IMR-90 (cell line): ENCODE measurements around the gene ITGB2. TPM values are rescaled to one million over a fixed set of nuclear protein-coding genes. Genes with fewer than 3 reads are reported as not detected.

Experiments used
- ATAC-seq: fragments of 200-7000 bp; cut with Tn5 transposase; 2 replicates; pipeline ENCODE4 v1.9.1; 2020; ENCODE audit warnings: low read depth, mild to moderate bottlenecking, moderate library complexity
- BruUV-seq: library from RNA; stranded (reverse); fragments of 400-500 nt; replicated peaks from 2 replicates; lab custom pipeline; 2021; lab: Mats Ljungman, UMichigan
- CTCF ChIA-PET: fragments of 300-600 bp; formaldehyde crosslinking; extraction: SDS; loops from one replicate; lab custom pipeline; 2021; ENCODE audit warnings: antibody characterized with exemption; lab: Yijun Ruan, JAX
- POLR2A ChIA-PET: fragments of 300-600 bp; sonication (Branson Sonifier 250); formaldehyde crosslinking; loops from one replicate; lab custom pipeline; 2022; ENCODE audit warnings: antibody characterized with exemption; ENCODE audit not compliant: unreplicated experiment; lab: Charles Lee
- DNase-seq: peaks from one replicate; pipeline ENCODE4 v3.0.0; 2013
- H2AFZ ChIP-seq: replicated peaks from 2 replicates; pipeline ENCODE3; 2013; ENCODE audit warnings: low read length, mild to moderate bottlenecking; ENCODE audit not compliant: poor library complexity
- H2AK5ac ChIP-seq: 2 replicates; pipeline ENCODE4 v1.6.1; 2013; ENCODE audit warnings: low read depth, low read length, inconsistent platforms
- H2AK9ac ChIP-seq: replicated peaks from 2 replicates; pipeline ENCODE3; 2013; ENCODE audit warnings: mild to moderate bottlenecking, low read depth, low read length, moderate library complexity; ENCODE audit not compliant: poor library complexity
- H2BK120ac ChIP-seq: 2 replicates; pipeline ENCODE4 v1.6.1; 2013; ENCODE audit warnings: low read depth, low read length, inconsistent platforms
- H2BK15ac ChIP-seq: 3 replicates; pipeline ENCODE4 v1.6.1; 2013; ENCODE audit warnings: low read depth, low read length, inconsistent platforms
- H2BK20ac ChIP-seq: 2 replicates; pipeline ENCODE4 v1.6.1; 2013; ENCODE audit warnings: low read depth, mild to moderate bottlenecking, inconsistent platforms, low read length, moderate library complexity
- H2BK5ac ChIP-seq: 2 replicates; pipeline ENCODE4 v1.6.1; 2013; ENCODE audit warnings: mild to moderate bottlenecking, low read depth, low read length, inconsistent platforms; ENCODE audit not compliant: poor library complexity, severe bottlenecking
- H3K14ac ChIP-seq: replicated peaks from 2 replicates; pipeline ENCODE4 v1.6.1; 2013; ENCODE audit warnings: low read depth, low read length, inconsistent platforms
- H3K18ac ChIP-seq: 2 replicates; pipeline ENCODE4 v1.6.1; 2013; ENCODE audit warnings: low read depth, low read length, control low read depth
- H3K23ac ChIP-seq: 2 replicates; pipeline ENCODE4 v1.6.1; 2013; ENCODE audit warnings: low read depth, low read length, inconsistent platforms
- H3K27ac ChIP-seq: 2 replicates; pipeline ENCODE4 v1.5.1; 2013; ENCODE audit warnings: mild to moderate bottlenecking, control low read depth, low read length; ENCODE audit not compliant: insufficient read depth
- H3K27me3 ChIP-seq: 2 replicates; pipeline ENCODE4 v1.6.1; 2013; ENCODE audit warnings: low read length; ENCODE audit not compliant: control insufficient read depth, insufficient read depth
- H3K36me3 ChIP-seq: 2 replicates; pipeline ENCODE4 v1.6.1; 2013; ENCODE audit warnings: low read length, mixed read lengths; ENCODE audit not compliant: control insufficient read depth, insufficient read depth
- H3K4ac ChIP-seq: 2 replicates; pipeline ENCODE4 v1.6.1; 2013; ENCODE audit warnings: low read depth, low read length, inconsistent platforms
- H3K4me1 ChIP-seq: 2 replicates; pipeline ENCODE4 v1.6.1; 2013; ENCODE audit warnings: low read length, mixed read lengths; ENCODE audit not compliant: control insufficient read depth, insufficient read depth
- H3K4me2 ChIP-seq: 2 replicates; pipeline ENCODE4 v1.6.1; 2013; ENCODE audit warnings: low read depth, mild to moderate bottlenecking, control low read depth, low read length, moderate library complexity
- H3K4me3 ChIP-seq: 2 replicates; pipeline ENCODE4 v1.5.1; 2013; ENCODE audit warnings: low read depth, mild to moderate bottlenecking, control low read depth, low read length, moderate library complexity; ENCODE audit not compliant: insufficient read depth
- H3K56ac ChIP-seq: 2 replicates; pipeline ENCODE4 v1.6.1; 2013; ENCODE audit warnings: low read length, inconsistent platforms; ENCODE audit not compliant: insufficient read depth; ENCODE audit errors: extremely low read depth
- H3K79me1 ChIP-seq, 2 experiments: 2 replicates each; pipeline ENCODE4 v1.6.1; 2013; ENCODE audit warnings: low read length in 2 of 2, inconsistent platforms in 1 of 2, low read depth in 1 of 2
- H3K9ac ChIP-seq: 2 replicates; pipeline ENCODE4 v1.6.1; 2013; ENCODE audit warnings: low read depth, low read length, control low read depth
- H3K9me1 ChIP-seq: 2 replicates; pipeline ENCODE4 v1.6.1; 2013; ENCODE audit warnings: low read length, inconsistent platforms; ENCODE audit not compliant: insufficient read depth
- H3K9me3 ChIP-seq: 2 replicates; pipeline ENCODE4 v1.6.1; 2013; ENCODE audit warnings: low read length; ENCODE audit not compliant: control insufficient read depth, insufficient read depth
- H4K20me1 ChIP-seq: 2 replicates; pipeline ENCODE4 v1.6.1; 2013; ENCODE audit warnings: low read length, inconsistent platforms; ENCODE audit not compliant: insufficient read depth
- H4K5ac ChIP-seq: 2 replicates; pipeline ENCODE4 v1.6.1; 2013; ENCODE audit warnings: mild to moderate bottlenecking, low read depth, low read length, control low read depth
- H4K8ac ChIP-seq, 2 experiments: 2 replicates each; pipeline ENCODE4 v1.6.1; 2013; ENCODE audit warnings: low read depth in 2 of 2, low read length in 2 of 2, control low read depth in 1 of 2, inconsistent platforms in 1 of 2
- H4K91ac ChIP-seq: 2 replicates; pipeline ENCODE4 v1.6.1; 2013; ENCODE audit warnings: low read depth, low read length, inconsistent platforms; ENCODE audit not compliant: insufficient read depth
- BHLHE40 ChIP-seq: fragments of 150-350 bp; IDR thresholded peaks from 2 replicates; pipeline ENCODE4 v1.6.1; 2016; ENCODE audit warnings: mild to moderate bottlenecking, low read depth, low read length
- CEBPB ChIP-seq: IDR thresholded peaks from 2 replicates; pipeline ENCODE4 v1.6.1; 2012; ENCODE audit warnings: low read depth, low read length, improper control_type of control experiment
- CHD1 ChIP-seq: IDR thresholded peaks from 2 replicates; pipeline ENCODE4 v1.6.1; 2012; ENCODE audit warnings: low read depth, low read length, improper control_type of control experiment
- CTCF ChIP-seq: conservative IDR thresholded peaks from 2 replicates; pipeline ENCODE4 v1.5.1; 2012; ENCODE audit warnings: mild to moderate bottlenecking, low read depth, low read length, improper control_type of control experiment
- ELK1 ChIP-seq: fragments of 150-350 bp; IDR thresholded peaks from 2 replicates; pipeline ENCODE4 v1.6.1; 2016; ENCODE audit warnings: low read depth, mild to moderate bottlenecking, low read length, moderate library complexity, borderline replicate concordance
- FOS ChIP-seq: fragments of 150-350 bp; IDR thresholded peaks from 2 replicates; pipeline ENCODE4 v1.6.1; 2016; ENCODE audit warnings: low read depth, low read length
- MAFK ChIP-seq: IDR thresholded peaks from 2 replicates; pipeline ENCODE4 v1.6.1; 2012; ENCODE audit warnings: low read depth, low read length, improper control_type of control experiment
- MAZ ChIP-seq: IDR thresholded peaks from 2 replicates; pipeline ENCODE4 v1.6.1; 2012; ENCODE audit warnings: low read depth, mild to moderate bottlenecking, low read length, improper control_type of control experiment, moderate library complexity, borderline replicate concordance
- MXI1 ChIP-seq: IDR thresholded peaks from 2 replicates; pipeline ENCODE4 v1.6.1; 2012; ENCODE audit warnings: low read depth, mild to moderate bottlenecking, low read length, moderate library complexity, borderline replicate concordance
- NFE2L2 ChIP-seq: fragments of 150-350 bp; IDR thresholded peaks from 2 replicates; pipeline ENCODE4 v1.6.1; 2016; ENCODE audit warnings: low read depth, mild to moderate bottlenecking, low read length
- POLR2A ChIP-seq: IDR thresholded peaks from 2 replicates; pipeline ENCODE4 v1.6.1; 2012; ENCODE audit warnings: mild to moderate bottlenecking, low read depth, low read length
- RAD21 ChIP-seq: IDR thresholded peaks from 2 replicates; pipeline ENCODE4 v1.6.1; 2012; ENCODE audit warnings: low read length, improper control_type of control experiment
- RCOR1 ChIP-seq: IDR thresholded peaks from 2 replicates; pipeline ENCODE4 v1.6.1; 2012; ENCODE audit warnings: mild to moderate bottlenecking, low read length, improper control_type of control experiment; ENCODE audit not compliant: insufficient replicate concordance
- RFX5 ChIP-seq: IDR thresholded peaks from 2 replicates; pipeline ENCODE4 v1.8.0; 2012; ENCODE audit warnings: low read depth, mild to moderate bottlenecking, low read length, moderate library complexity
- USF2 ChIP-seq: fragments of 150-350 bp; IDR thresholded peaks from 2 replicates; pipeline ENCODE4 v1.6.1; 2017; ENCODE audit warnings: mild to moderate bottlenecking, antibody characterized with exemption, low read length, low read depth
- WGBS, 2 experiments: methylation state at CpG; one replicate each; pipeline versions ENCODE4 v1.1.5 to v1.1.7; 2013; ENCODE audit warnings: missing lambda C conversion rate in 2 of 2; ENCODE audit not compliant: insufficient read length in 1 of 2; ENCODE audit errors: extremely low coverage in 2 of 2; 5-methylcytosine and 5-hydroxymethylcytosine counted together
- dilution Hi-C: fragments of 300-500 bp; cut with HindIII; formaldehyde crosslinking; loops from one replicate; pipeline ENCODE4 v1.14.3; 2018; ENCODE audit warnings: low sequenced_read_pairs; ENCODE audit not compliant: unreplicated experiment
- in situ Hi-C: fragments of 300-500 bp; cut with MboI; formaldehyde crosslinking; loops from 3 replicates; pipeline ENCODE4 v1.14.3; 2019; ENCODE audit warnings: low sequenced_read_pairs, inconsistent platforms, mixed read lengths
- intact Hi-C: fragments of 100-400 bp; cut with micrococcal nuclease; formaldehyde crosslinking; loops from 2 replicates; pipeline ENCODE4 v1.10.0; 2022
- polyA plus RNA-seq, 3 experiments: library from polyadenylated mRNA; depleted of rRNA; stranded (reverse); fragments of >200 nt; gene quantifications; 2 replicates each; pipeline ENCODE4 v1.2.3, GENCODE V29; 2012; ENCODE audit warnings: low replicate concordance in 1 of 3
- total RNA-seq: library from RNA; depleted of rRNA; stranded (reverse); fragments of >200 nt; gene quantifications from 2 replicates; pipeline ENCODE4 v1.2.3, GENCODE V29; 2012

ITGB2 gene
- total and polyA plus RNA-seq, 2 of the 4 experiments (the other 2 are of a cell fraction) = 0.14 TPM; not detected in 1

- CTCF ChIA-PET = interaction anchor here (0.7 kb wide), 1 partner anchor 200 kb away, joined by 4 read pairs; no protein-coding TSS in a partner anchor
- Histone ChIP-seq H3K27me3 (peaks cover 69% of the 10 kb centered on the region), H2AFZ (no peak overlapping the region), H3K27ac (no peak overlapping the region), H3K9me1 (peaks cover 10% of the 10 kb centered on the region; the same call in 1 of the 2 replicates), H3K4ac (no peak overlapping the region), H2BK5ac (no peak overlapping the region), H3K9me3 (peaks cover 7% of the 10 kb centered on the region), H3K9ac (no peak overlapping the region), H4K20me1 (peaks cover 45% of the 10 kb centered on the region), H2AK9ac (no peak overlapping the region), H4K8ac (no peak overlapping the region), H2BK120ac (no peak overlapping the region), H3K18ac (no peak overlapping the region), H3K4me3 (no peak overlapping the region), H3K56ac (no peak overlapping the region), H4K91ac (no peak overlapping the region), H2AK5ac (peak overlapping the region; percentile 20; the same call in 1 of the 2 replicates), H2BK20ac (no peak overlapping the region), H3K14ac (no peak overlapping the region), H2BK15ac (no peak overlapping the region), H3K4me2 (no peak overlapping the region), H3K36me3 (no peaks in the 10 kb centered on the region), H4K5ac (no peak overlapping the region), H3K4me1 (peaks cover 28% of the 10 kb centered on the region), H3K79me1 (peaks cover 0 to 3% of the 10 kb centered on the region in 2 experiments; a peak in 1 of 4 replicates), H3K23ac (no peak overlapping the region)
- intact Hi-C loops (loop anchor here (5.0 kb wide), 1 partner anchor 58 kb away; the partner anchor contains the start of gene PTTG1IP), dilution Hi-C loops (no loop called here), in situ Hi-C loops (loop anchor here (5.0 to 25.0 kb wide), 2 partner anchors 48 to 418 kb away; no protein-coding TSS in a partner anchor)
- POLR2A ChIA-PET = no interaction called here
- ATAC-seq = no peak
- WGBS, 2 experiments = 46% methylated on average over 2 of the region's 9 CpGs; no CpG with 5 or more reads in 1 of the 2 experiments
- no TSS peak for BruUV-seq
- no peak for DNase-seq
- no peak for TF ChIP-seq CTCF
- TF ChIP-seq MAFK = no peak
- no peak for TF ChIP-seq ELK1
- TF ChIP-seq RCOR1 = no peak
- TF ChIP-seq RAD21 = no peak
- TF ChIP-seq USF2 = no peak
- no peak for TF ChIP-seq MAZ
- TF ChIP-seq BHLHE40 = no peak
- TF ChIP-seq NFE2L2 = no peak
- no peak for TF ChIP-seq FOS
- TF ChIP-seq CHD1 = no peak
- no peak for TF ChIP-seq MXI1
- TF ChIP-seq POLR2A = no peak
- no peak for TF ChIP-seq CEBPB
- no peak for TF ChIP-seq RFX5
These were observed 9.3 kb upstream of the ITGB2 start for GRCh38 chr21:44929799-44930542.
